Retina (tissue), 1 donor: ENCODE results near the gene MAP3K2.
"Not testable (repeated sequence)": the region's sequence is repeated elsewhere in the genome, so short reads cannot be mapped to it uniquely, and the experiment has no call there.

ENCODE experiments used
- DNase-seq: peaks from one replicate; pipeline ENCODE4 v3.0.0-alpha.2; 2016

MAP3K2 gene

GRCh38 chr2:127420039-127420864 lies 32.5 kb upstream of the MAP3K2 start:
- DNase-seq, result no peak

DNA sequence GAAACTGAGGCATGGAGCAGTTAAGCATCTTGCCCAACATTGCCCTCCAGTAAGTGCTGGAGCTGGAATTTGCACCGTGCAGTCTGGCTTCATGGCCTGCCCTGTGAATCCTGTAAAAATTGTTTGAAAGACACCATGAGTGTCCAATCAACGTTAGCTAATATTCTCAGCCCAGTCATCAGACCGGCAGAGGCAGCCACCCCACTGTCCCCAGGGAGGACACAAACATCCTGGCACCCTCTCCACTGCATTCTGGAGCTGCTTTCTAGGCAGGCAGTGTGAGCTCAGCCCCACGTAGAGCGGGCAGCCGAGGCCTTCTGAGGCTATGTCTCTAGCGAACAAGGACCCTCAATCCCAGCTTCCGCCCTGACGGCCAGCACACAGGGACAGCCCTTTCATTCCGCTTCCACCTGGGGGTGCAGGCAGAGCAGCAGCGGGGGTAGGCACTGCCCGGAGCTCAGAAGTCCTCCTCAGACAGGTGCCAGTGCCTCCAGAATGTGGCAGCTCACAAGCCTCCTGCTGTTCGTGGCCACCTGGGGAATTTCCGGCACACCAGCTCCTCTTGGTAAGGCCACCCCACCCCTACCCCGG lies 31.8 kb upstream of the MAP3K2 start:
- DNase-seq, result no peak

DNA sequence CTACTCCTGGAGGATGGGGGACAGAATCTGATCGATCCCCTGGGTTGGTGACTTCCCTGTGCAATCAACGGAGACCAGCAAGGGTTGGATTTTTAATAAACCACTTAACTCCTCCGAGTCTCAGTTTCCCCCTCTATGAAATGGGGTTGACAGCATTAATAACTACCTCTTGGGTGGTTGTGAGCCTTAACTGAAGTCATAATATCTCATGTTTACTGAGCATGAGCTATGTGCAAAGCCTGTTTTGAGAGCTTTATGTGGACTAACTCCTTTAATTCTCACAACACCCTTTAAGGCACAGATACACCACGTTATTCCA lies 31.3 kb upstream of the MAP3K2 start:
- DNase-seq, result no peak

GRCh38 chr2:127418300-127419111 lies 30.7 kb upstream of the MAP3K2 start, which contains the start of gene PROC:
TSS of gene PROC (plus strand) at chr2:127418427. CDS start at chr2:127419943, 1,516 bp downstream.
- no peak for DNase-seq

DNA sequence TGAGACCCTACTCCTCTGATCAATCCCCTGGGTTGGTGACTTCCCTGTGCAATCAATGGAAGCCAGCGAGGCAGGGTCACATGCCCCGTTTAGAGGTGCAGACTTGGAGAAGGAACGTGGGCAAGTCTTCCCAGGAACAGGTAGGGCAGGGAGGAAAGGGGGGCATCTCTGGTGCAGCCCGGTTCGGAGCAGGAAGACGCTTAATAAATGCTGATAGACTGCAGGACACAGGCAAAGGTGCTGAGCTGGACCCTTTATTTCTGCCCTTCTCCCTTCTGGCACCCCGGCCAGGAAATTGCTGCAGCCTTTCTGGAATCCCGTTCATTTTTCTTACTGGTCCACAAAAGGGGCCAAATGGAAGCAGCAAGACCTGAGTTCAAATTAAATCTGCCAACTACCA lies 29.6 kb upstream of the MAP3K2 start:
- no peak for DNase-seq

GRCh38 chr2:127416506-127417001 lies 28.8 kb upstream of the MAP3K2 start:
- DNase-seq, result no peak

DNA sequence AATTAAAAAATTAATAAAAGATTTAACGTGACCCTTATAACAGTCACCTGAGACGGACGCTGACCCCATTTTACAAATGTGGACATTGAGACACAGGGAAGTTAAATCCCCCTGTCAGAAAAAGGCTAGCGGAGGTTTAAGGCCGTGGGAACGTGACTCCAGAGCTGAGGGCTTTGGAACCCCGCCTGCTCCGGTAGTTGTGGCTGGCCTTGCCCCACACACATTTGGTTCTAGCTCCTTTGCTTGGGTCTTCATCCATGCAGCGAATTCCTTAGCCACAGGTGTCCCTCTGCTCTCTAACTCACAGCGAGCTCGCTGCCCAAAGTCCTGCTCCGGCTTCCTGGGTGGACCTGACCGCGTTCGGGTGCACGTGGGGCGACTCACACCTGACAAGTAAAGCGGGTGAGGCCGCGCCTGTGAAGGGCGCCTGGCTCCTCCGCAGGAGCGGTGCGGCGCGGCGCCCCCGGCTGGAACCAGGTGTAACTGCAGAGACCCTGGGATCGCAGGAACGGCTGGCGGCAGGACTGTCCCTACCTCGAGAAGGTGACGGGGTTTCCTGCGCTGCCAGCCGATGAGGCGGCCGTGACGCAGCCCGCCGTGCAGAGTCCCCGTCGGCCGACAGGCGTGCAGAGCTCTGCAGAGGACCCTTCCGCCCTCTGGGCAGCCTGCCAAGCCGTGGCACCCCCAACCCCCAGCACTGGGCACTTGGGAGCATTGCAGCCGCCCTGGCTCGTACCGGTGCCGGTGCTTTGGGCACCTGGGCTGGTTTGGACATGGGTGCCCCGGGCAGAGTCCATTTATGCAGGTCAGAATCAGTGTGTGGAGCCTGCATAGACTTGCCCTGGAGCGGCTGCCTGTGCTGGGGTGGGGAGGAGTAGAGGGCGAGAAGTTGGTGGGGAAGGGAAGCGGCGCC lies 28.1 kb upstream of the MAP3K2 start:
- DNase-seq, result peak; percentile 80

GRCh38 chr2:127414638-127415592 lies 27.1 kb upstream of the MAP3K2 start:
- no peak for DNase-seq

DNA sequence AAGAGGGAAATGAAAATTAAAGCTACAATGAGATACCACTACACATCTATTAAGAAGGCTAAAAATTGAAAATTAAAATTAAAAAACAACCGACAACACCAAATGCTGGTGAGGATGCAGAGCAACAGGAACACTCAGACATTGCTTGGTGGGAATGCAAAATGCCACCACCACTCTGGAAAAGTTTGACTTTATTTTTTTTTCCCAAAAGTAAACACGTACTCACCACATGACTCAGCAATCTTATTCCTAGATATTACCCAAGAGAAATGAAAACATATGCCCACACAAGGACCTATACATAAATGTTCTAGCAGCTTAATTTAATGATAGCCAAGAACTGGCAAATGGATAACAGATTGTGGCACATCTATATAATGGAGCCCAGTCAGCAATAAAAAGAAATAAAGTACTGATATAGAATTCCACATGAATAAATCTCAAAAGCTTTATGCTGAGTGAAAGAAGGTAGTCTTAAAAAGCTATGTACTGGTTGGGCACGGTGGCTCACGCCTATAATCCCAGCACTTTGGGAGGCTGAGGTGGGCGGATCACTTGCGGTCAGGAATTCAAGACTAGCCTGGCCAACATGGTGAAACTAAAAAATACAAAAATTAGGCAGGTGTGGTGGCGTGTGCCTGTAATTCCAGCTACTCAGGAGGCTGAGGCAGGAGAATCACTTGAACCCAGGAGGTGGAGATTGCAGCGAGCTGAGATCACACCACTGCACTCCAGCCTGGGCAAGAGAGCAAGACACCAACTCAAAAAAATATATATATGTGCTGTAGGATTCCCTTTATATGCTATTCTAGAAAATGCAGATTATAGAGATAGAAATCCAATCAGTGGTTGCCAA lies 26.2 kb upstream of the MAP3K2 start:
- DNase-seq, result no peak

- DNase-seq, result no peak
Measured at GRCh38 chr2:127413200-127413599, 25.4 kb upstream of the MAP3K2 start.

DNA sequence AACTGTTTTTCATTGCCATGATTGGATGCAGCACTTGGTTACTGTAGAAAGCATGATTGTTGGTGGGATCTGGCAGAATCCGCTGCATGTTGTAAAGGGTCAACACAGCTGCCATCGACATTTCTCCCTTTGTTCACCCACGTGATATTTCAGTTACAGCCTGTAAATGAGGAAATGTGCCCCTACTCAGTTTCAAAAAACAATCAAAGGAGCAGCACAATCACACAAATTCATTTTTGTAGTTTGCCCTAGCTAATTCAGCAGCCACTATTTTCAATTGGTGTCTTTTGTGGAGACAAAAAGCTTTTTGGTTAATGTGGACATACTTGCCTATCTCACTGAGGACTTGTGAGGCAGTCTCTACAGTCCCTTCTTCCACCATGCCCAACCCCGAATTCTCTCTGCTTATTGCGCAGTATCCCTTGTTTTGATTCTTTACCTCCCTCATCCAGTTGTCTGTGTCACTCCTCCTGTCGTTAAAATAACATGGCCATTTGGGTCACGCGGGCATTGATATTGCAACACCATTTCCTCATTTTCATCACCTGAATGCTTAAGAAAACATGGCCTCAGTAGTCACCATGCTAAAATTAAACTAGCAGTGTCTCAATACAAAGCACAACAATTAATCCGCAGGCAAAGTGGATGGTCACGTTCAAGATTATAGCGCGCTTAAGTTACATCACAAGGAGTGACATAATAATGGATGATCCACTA lies 24.0 kb upstream of the MAP3K2 start:
- no peak for DNase-seq

DNA sequence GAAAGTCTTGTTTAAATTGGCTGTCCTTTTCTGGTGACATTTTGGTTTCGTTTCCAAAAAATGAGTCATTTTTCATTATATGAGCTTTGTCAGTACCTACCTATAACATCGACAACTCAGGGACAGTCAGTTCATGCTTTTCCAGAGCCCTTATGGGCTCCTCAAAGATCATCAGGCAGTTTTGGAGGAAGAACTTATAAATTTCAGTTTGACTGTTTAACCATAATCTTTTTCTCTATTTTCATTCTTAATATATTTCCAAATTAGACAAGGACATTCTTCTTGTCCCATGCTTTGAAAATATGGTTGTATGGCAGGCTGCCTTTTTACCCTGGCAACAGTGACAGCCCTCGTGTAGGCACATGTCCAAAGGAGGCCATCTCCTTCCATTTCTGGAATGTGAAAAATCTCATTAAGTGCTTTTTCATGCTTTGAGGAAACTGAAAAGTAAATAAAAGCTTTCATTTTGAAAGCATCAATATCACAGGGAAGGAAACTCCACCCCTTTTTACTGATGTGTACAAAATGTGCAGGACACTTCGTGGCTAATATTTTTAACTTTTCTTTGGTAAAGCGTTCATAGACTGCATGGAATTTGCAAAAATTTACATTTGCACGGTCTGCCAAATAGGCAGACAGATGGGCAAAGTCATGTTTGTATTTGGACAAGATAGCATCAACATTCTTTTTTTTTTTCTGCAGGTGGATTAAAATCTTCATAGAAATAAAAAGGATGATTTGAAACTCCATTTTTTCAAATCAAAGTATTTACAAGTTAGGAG lies 23.3 kb upstream of the MAP3K2 start:
- DNase-seq, result no peak

- DNase-seq, result not testable (repeated sequence)
Measured at GRCh38 chr2:127409716-127410115, 21.9 kb upstream of the MAP3K2 start.

DNA sequence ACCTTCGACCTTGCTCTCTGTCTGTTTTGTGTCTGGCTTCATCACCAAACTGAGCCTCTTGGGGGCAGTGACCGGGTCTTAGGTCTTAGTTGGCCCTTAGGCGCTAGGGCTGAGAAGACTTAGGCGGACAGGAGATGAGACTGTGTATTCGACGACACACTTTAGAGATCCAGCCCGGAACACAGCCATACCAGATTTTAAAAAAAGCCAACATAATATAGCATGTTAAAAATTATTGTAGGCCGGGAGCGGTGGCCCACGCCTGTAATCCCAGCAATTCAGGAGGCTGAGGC lies 21.0 kb upstream of the MAP3K2 start:
- DNase-seq, result no peak

DNA sequence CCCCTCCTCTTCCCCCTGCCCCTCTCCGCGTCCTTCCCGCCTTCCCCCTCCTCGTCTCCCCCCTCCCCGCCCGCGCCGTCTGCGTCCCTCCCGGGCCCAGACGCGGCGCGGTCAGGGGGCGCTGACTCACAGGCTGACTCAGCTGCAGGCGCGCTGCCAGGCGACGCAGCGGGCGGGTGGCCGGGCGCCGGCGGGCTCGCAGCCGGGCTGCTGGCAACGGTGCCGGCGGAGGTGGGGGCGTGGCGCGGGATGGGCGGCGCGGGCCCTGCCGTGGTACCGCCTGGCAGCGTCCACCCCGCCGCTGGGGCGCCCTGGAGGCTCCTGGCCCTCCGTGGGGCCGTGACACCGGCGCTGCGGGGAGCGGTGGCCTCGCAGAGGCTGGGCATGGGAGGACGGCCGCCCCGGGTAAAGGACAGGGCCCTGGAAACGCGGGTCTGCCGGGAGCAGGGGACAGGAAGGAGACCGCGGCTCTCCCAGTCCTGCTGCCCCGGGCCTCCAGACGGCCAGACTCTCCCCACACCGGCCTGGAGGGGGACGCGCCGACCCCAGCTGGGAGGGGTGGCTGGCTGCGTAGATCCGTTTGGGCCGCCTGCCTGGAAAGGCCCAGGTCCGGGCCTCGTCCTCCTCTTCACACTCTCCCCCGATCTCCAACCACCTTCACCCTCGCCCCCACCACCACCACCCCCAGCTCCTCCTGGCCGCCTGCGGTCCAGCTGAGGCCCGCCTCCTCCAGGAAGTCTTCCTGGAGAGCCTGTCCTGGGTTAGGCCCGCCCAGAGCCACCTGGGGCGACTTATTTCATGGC lies 20.4 kb upstream of the MAP3K2 start:
- peak; percentile 72 for DNase-seq

DNA sequence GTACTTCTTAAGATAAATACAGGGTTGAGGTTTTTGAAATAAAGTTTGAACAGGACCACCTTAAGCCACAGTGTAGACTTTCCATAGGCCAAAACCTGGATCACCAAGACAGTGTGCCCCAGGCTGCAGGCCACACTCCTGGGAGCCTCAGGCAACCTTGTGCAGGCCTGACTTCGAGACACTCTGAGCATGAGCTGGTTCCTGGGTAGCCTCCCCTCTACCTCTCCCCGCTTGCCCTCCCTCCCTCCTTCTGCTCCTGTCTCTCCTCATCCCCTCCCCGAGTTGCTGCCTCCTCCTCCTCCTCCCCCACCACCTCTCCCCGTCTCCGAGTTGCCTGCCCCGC lies 19.9 kb upstream of the MAP3K2 start:
- peak; percentile 49 for DNase-seq

DNA sequence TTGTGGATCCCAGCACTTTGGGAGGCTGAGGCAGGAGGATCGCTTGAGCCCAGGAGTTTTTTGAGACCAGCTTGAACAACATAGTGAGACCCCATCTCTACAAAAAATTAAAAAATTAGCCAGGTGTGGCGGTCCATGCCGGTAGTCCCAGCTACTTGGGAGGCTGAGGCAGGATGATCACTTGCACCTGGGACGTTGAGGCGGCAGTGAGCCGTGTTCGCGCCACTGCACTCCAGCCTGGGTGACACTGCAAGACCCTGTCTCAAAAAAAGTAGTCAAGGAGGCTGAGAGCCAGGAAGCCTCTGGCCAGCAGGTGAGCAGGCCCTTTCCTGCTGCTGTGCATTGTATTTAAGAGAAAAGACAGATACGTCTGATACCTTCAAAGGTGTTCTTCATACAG lies 19.3 kb upstream of the MAP3K2 start:
- DNase-seq, result no peak

GRCh38 chr2:127406454-127406853 lies 18.7 kb upstream of the MAP3K2 start:
- no peak for DNase-seq
